ENCODE data around the gene ANKRD12.

The ANKRD12 gene

GRCh38 chr18:9106800-9107584 lies 29.6 kb upstream of the ANKRD12 start:
- no peak for DNase-seq

- no peak for DNase-seq
Observed at GRCh38 chr18:9108911-9109310, 27.7 kb upstream of the ANKRD12 start.

- no peak for DNase-seq
Observed at GRCh38 chr18:9109523-9109922, 27.1 kb upstream of the ANKRD12 start.

- DNase-seq, result no peak
Observed at GRCh38 chr18:9113468-9114149, 23.0 kb upstream of the ANKRD12 start.

- no peak for DNase-seq
Observed at GRCh38 chr18:9115984-9116383, 20.6 kb upstream of the ANKRD12 start.

GRCh38 chr18:9117980-9118841 lies 18.4 kb upstream of the ANKRD12 start:
- no peak for DNase-seq

GRCh38 chr18:9120796-9121195 lies 15.8 kb upstream of the ANKRD12 start:
- no peak for DNase-seq

GRCh38 chr18:9123520-9123919 lies 13.1 kb upstream of the ANKRD12 start:
- no peak for DNase-seq

GRCh38 chr18:9124824-9125223 lies 11.8 kb upstream of the ANKRD12 start:
- DNase-seq, result no peak

GRCh38 chr18:9126337-9126736 lies 10.2 kb upstream of the ANKRD12 start:
- no peak for DNase-seq

- no peak for DNase-seq
Observed at GRCh38 chr18:9130195-9130594, 6.4 kb upstream of the ANKRD12 start.

GRCh38 chr18:9130806-9131205 lies 5.8 kb upstream of the ANKRD12 start:
- DNase-seq, result no peak

- DNase-seq, result no peak
Observed at GRCh38 chr18:9132628-9133027, 4.0 kb upstream of the ANKRD12 start.

- no peak for DNase-seq
Observed at GRCh38 chr18:9133225-9133624, 3.4 kb upstream of the ANKRD12 start.

GRCh38 chr18:9135081-9135911 lies 1.3 kb upstream of the ANKRD12 start:
- no peak for DNase-seq

- DNase-seq, result peak in 2 of 4 experiments; percentile 37 to 51
Observed at GRCh38 chr18:9135912-9136314, 668 bp upstream of the ANKRD12 start.

- DNase-seq, result peak in 3 of 4 experiments; percentile 48 to 75 (median 58)
Observed at GRCh38 chr18:9137168-9138066, 836 bp downstream of the ANKRD12 start.

GRCh38 chr18:9139400-9140039 lies 2.9 kb downstream of the ANKRD12 start:
- DNase-seq, result no peak

GRCh38 chr18:9140381-9140780 lies 3.8 kb downstream of the ANKRD12 start:
- no peak for DNase-seq

GRCh38 chr18:9140984-9141383 lies 4.4 kb downstream of the ANKRD12 start:
- no peak for DNase-seq

- no peak for DNase-seq
Observed at GRCh38 chr18:9146224-9146623, 9.6 kb downstream of the ANKRD12 start.

All from activated naive CD4-positive, alpha-beta T cell (primary cell).